ENCODE data around the gene LPP.

LPP gene

DNA sequence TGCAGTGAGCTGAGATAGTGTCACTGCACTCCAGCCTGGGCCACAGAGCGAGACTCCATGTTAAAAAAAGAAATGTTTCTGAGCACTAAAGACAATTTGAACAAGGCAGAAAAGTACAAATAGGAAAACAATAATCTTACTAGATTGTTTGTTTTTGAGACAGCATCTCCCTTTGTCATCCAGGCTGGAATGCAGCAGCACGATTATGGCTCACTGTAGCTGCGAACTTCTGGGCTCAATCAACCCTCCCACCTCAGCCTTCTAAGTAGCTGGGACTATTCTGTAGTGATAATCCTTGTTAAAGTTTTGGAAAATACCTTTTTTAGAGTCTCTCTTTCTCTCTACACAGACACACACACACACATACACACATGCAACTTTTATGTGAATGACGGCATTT lies 107.1 kb downstream of the LPP start:
- Mint-ChIP-seq H3K27ac (no peak overlapping the region), H3K36me3 (ENCODE audit: low read depth) (peaks cover 9% of the 10 kb centered on the region), H3K9me3 (no peaks in the 10 kb centered on the region), H3K4me3 (no peak overlapping the region), H3K4me1 (peaks cover 18% of the 10 kb centered on the region), H3K27me3 (no peaks in the 10 kb centered on the region)
- ATAC-seq (no peak), DNase-seq (no peak)

GRCh38 chr3:188262488-188262887 lies 108.5 kb downstream of the LPP start:
- Mint-ChIP-seq H3K27me3 (no peaks in the 10 kb centered on the region), H3K4me3 (no peak overlapping the region), H3K27ac (no peak overlapping the region), H3K4me1 (peaks cover 7% of the 10 kb centered on the region), H3K9me3 (no peaks in the 10 kb centered on the region), H3K36me3 (ENCODE audit: low read depth) (peaks cover 5% of the 10 kb centered on the region)
- DNase-seq (no peak), ATAC-seq (no peak)

DNA sequence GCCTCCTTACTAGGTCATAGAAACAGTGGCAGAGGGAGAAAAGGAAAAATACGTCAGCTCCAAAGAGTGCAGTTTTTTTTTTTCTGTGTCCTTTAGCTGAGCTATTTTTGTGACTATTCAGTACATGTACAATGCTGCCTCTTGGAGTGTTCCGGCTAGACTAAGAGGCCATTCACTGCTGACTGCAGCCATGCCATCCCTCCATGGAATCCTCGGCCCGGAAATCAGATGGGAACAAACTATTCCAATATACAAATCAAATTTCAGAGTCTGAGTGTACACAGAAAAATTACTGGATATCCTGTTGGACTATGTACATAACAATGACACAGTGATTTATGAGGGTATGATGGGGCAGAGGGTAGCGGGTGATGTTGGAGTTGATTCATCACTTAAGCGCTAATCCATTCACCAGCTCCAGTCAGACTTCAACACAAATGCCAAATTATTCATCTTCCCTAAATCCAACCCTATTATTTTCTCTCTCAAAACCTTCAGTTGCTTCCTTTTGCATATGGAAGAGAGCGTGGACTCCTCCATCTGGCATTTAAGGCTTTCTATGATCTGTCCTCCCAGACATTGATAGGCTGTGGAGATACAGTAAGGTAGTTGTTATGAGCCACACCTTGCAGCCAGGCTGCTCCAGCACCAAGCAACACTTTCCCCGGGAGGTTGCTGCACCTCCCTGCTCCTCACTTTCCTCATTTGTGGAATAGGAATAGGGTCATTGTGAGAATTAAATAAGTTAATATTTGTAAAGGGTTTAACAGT lies 109.1 kb downstream of the LPP start:
- H3K27ac Mint-ChIP-seq = no peak overlapping the region
- H3K9me3 Mint-ChIP-seq = no peaks in the 10 kb centered on the region
- no peaks in the 10 kb centered on the region for H3K27me3 Mint-ChIP-seq
- no peak for DNase-seq
- H3K36me3 Mint-ChIP-seq (ENCODE audit: low read depth) = peaks cover 5% of the 10 kb centered on the region
- no peak overlapping the region for H3K4me3 Mint-ChIP-seq
- ATAC-seq = no peak
- peaks cover 1% of the 10 kb centered on the region for H3K4me1 Mint-ChIP-seq

DNA sequence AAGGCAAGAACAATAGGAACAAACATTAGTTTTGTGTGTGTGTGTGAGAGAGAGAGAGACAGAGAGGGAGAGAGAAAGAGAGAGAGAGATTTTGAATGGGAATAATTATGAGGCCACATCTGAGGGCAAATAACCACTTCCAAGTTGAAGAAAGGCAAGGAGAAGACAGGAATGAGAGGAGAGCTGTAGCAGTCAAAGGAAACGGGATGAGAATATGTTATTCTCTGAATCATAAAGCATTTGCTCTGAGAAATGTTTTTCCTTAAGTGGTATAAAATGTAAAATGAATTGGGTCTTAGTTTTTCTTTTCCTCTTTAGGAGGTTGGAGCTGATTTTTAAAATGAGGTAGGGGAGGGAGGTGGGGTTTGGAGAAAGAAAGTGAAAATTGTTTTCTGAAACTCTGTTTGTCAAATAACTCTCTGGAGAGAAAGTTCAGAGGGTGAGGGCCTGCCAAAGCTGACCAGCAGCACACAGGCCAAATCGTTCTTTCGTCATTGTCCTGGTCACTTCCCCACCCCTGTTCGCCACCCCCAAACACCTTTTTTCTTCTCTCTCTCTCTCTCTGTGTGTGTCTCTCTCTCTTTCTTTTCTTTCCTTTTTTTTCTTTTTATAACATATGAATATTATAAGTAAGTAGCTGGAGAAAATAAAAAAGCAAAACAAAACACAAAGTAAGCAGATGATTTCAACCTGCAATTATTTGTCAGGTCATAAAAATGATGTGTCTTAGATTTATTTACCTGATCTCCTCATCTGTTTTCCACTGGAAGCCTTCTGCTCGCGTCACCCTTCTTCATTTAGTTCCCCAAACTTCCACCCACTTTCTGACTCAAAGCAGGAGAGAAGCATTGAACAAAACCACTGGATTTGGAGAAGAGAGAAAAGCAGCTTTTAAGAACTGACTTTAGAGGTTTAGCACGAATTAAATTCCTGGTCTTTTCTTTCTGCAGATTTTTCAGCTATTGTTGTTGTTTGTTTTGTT lies 110.6 kb downstream of the LPP start:
- Mint-ChIP-seq H3K27ac (no peak overlapping the region), H3K27me3 (no peaks in the 10 kb centered on the region), H3K4me3 (no peak overlapping the region), H3K4me1 (no peaks in the 10 kb centered on the region), H3K36me3 (ENCODE audit: low read depth) (peaks cover 5% of the 10 kb centered on the region), H3K9me3 (no peaks in the 10 kb centered on the region)
- no peak for ATAC-seq
- no peak for DNase-seq

DNA sequence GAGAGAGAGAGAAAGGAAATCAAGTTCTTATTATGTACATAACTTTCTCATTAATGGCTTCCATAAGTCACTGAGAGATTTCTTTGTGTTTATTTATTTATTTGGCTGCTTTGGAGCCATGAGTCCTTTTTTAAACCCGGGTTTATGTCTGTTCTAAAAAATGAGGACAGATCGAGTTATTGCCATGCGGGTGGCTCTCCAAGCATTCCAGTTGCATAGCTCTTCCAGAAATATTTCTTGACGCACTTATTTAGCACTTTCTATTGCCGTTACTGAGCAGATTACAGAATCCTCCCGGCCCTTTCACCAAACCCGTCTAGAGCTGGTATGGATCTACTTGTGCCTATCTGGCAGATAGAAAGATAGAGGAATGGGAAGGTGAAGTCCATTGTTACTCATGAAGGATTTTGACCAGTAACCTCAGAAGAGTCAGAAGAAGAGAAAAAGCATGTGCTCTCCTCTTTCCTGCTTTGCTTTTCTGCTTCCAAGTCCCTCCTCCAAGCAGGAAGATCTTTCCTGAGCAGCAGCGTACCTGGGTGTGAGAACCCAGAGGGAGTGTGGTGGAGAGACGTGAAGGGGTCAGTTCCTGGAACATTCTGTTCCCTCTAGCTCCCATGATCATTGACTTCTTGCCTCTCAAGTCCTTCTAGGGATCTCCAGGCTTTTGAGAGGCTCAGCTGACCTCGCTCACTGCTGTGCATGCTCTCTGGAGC lies 112.8 kb downstream of the LPP start:
- Mint-ChIP-seq H3K36me3 (ENCODE audit: low read depth) (peaks cover 4% of the 10 kb centered on the region), H3K27me3 (no peaks in the 10 kb centered on the region), H3K4me1 (peaks cover 16% of the 10 kb centered on the region), H3K9me3 (no peaks in the 10 kb centered on the region), H3K27ac (no peak overlapping the region), H3K4me3 (no peak overlapping the region)
- ATAC-seq (no peak), DNase-seq (no peak)

- H3K9me3 Mint-ChIP-seq = no peaks in the 10 kb centered on the region
- ATAC-seq = no peak
- H3K36me3 Mint-ChIP-seq (ENCODE audit: low read depth) = peaks cover 4% of the 10 kb centered on the region
- no peak overlapping the region for H3K27ac Mint-ChIP-seq
- H3K27me3 Mint-ChIP-seq = no peaks in the 10 kb centered on the region
- H3K4me1 Mint-ChIP-seq = peaks cover 24% of the 10 kb centered on the region
- DNase-seq = no peak
- H3K4me3 Mint-ChIP-seq = no peak overlapping the region
Measured at GRCh38 chr3:188267790-188268335, 113.9 kb downstream of the LPP start.

DNA sequence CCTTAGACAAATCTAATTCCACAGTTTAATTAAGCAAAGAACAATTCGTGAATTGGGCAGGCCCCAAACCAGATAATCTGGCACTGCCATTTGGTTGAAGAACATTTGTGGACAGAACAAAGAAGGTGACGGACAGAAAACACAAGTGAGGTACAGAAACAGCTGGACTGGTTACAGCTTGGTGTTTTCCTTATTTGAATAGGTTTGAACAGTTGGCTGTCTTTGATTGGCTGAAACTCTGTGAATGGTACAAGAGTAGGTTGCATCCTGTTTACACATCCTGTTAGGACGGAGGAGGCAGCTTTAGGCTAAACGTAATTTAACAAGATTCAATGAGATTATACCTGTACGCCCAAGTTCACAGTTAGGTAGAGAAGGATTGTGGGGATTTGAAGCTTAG lies 114.4 kb downstream of the LPP start:
- no peaks in the 10 kb centered on the region for H3K9me3 Mint-ChIP-seq
- peaks cover 4% of the 10 kb centered on the region for H3K36me3 Mint-ChIP-seq (ENCODE audit: low read depth)
- H3K4me3 Mint-ChIP-seq = no peak overlapping the region
- peaks cover 27% of the 10 kb centered on the region for H3K4me1 Mint-ChIP-seq
- DNase-seq (no peak), ATAC-seq (no peak)
- H3K27ac Mint-ChIP-seq = no peak overlapping the region
- H3K27me3 Mint-ChIP-seq = no peaks in the 10 kb centered on the region

- Mint-ChIP-seq H3K27ac (no peak overlapping the region), H3K4me3 (no peak overlapping the region), H3K36me3 (ENCODE audit: low read depth) (peaks cover 4% of the 10 kb centered on the region), H3K9me3 (no peaks in the 10 kb centered on the region), H3K27me3 (no peaks in the 10 kb centered on the region), H3K4me1 (peaks cover 29% of the 10 kb centered on the region)
- DNase-seq = no peak
- no peak for ATAC-seq
Measured at GRCh38 chr3:188269040-188269439, 115.1 kb downstream of the LPP start.

DNA sequence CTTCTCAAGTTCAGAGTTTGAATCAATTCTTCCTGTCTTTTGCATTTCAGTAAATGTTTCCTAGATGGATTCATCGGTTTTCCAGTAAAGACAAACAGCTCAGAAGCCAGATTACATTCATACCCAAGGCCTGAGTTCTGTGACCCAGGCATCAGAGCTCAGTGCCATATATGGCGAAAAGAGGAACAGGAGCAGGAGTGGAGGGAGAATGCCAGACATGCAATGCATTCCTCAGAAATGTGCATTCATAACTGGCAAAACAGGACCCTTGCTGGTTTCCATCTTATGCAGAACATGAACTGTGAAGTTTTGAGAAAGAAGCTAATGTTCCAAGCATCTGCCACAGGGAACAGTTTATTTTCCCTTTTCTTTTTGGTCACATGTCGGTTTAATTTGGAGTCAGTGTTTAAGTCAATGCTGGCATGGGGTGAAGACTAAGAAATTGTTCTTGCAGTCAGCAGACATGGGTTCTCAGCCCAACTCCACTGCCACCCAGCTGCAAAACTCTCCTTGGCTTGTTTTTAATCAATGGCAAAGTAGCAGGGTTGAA lies 116.5 kb downstream of the LPP start:
- ATAC-seq (no peak), DNase-seq (no peak)
- H3K4me3 Mint-ChIP-seq = no peak overlapping the region
- H3K27ac Mint-ChIP-seq = no peak overlapping the region
- H3K36me3 Mint-ChIP-seq (ENCODE audit: low read depth) = peaks cover 4% of the 10 kb centered on the region
- no peaks in the 10 kb centered on the region for H3K27me3 Mint-ChIP-seq
- peaks cover 32% of the 10 kb centered on the region for H3K4me1 Mint-ChIP-seq
- H3K9me3 Mint-ChIP-seq = no peaks in the 10 kb centered on the region

GRCh38 chr3:188271226-188271914 lies 117.4 kb downstream of the LPP start:
- H3K27ac Mint-ChIP-seq = no peak overlapping the region
- peaks cover 7% of the 10 kb centered on the region for H3K36me3 Mint-ChIP-seq (ENCODE audit: low read depth)
- H3K4me3 Mint-ChIP-seq = no peak overlapping the region
- peaks cover 32% of the 10 kb centered on the region for H3K4me1 Mint-ChIP-seq
- no peaks in the 10 kb centered on the region for H3K9me3 Mint-ChIP-seq
- H3K27me3 Mint-ChIP-seq = no peaks in the 10 kb centered on the region
- no peak for DNase-seq
- no peak for ATAC-seq

GRCh38 chr3:188272481-188273372 lies 118.8 kb downstream of the LPP start:
- Mint-ChIP-seq H3K36me3 (ENCODE audit: low read depth) (peaks cover 6% of the 10 kb centered on the region), H3K27me3 (no peaks in the 10 kb centered on the region), H3K4me3 (no peak overlapping the region), H3K4me1 (peaks cover 32% of the 10 kb centered on the region), H3K9me3 (no peaks in the 10 kb centered on the region), H3K27ac (no peak overlapping the region)
- peak; percentile 86 for ATAC-seq
- no peak for DNase-seq

- H3K27ac Mint-ChIP-seq = no peak overlapping the region
- H3K36me3 Mint-ChIP-seq (ENCODE audit: low read depth) = peaks cover 6% of the 10 kb centered on the region
- DNase-seq = no peak
- no peak for ATAC-seq
- H3K27me3 Mint-ChIP-seq = no peaks in the 10 kb centered on the region
- peaks cover 34% of the 10 kb centered on the region for H3K4me1 Mint-ChIP-seq
- no peaks in the 10 kb centered on the region for H3K9me3 Mint-ChIP-seq
- H3K4me3 Mint-ChIP-seq = no peak overlapping the region
Measured at GRCh38 chr3:188274249-188274915, 120.4 kb downstream of the LPP start.

All from activated naive CD8-positive, alpha-beta T cell treated with anti-CD3 and anti-CD28 coated beads, Interleukin-2, amount 50 U/mL, for 24 hours (primary cell).